GM12872 (cell line): ENCODE data around the gene RNLS.

Source experiments
- TF ChIP-seq, protein P1 (sequence below): IDR thresholded peaks from 3 replicates; pipeline ENCODE4 v1.5.1; 2011; ENCODE audit warnings: low read depth, mild to moderate bottlenecking, low read length, moderate library complexity; ENCODE audit not compliant: insufficient read depth

Gene RNLS

DNA sequence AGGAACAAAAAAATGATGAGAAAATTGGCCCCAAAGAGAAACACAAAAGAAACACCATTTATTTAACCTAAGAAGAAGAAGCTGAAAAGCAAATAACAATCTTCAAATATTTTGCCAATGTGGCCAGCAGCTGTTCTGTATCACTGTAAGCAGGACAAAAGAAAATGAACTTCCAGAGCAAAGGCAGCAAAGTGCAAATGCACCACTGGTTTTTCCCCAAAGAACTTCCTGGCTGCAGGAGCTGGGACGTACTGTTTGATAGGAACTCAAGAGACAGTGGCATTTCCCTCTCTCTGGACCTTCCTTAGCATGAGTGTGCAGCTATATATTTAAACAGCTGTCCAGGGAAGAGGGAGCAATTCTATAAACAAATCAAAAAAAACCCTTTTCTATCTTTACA lies 60.4 kb downstream of the RNLS start:
- TF ChIP-seq, protein P1, sequence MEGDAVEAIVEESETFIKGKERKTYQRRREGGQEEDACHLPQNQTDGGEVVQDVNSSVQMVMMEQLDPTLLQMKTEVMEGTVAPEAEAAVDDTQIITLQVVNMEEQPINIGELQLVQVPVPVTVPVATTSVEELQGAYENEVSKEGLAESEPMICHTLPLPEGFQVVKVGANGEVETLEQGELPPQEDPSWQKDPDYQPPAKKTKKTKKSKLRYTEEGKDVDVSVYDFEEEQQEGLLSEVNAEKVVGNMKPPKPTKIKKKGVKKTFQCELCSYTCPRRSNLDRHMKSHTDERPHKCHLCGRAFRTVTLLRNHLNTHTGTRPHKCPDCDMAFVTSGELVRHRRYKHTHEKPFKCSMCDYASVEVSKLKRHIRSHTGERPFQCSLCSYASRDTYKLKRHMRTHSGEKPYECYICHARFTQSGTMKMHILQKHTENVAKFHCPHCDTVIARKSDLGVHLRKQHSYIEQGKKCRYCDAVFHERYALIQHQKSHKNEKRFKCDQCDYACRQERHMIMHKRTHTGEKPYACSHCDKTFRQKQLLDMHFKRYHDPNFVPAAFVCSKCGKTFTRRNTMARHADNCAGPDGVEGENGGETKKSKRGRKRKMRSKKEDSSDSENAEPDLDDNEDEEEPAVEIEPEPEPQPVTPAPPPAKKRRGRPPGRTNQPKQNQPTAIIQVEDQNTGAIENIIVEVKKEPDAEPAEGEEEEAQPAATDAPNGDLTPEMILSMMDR, result no peak

DNA sequence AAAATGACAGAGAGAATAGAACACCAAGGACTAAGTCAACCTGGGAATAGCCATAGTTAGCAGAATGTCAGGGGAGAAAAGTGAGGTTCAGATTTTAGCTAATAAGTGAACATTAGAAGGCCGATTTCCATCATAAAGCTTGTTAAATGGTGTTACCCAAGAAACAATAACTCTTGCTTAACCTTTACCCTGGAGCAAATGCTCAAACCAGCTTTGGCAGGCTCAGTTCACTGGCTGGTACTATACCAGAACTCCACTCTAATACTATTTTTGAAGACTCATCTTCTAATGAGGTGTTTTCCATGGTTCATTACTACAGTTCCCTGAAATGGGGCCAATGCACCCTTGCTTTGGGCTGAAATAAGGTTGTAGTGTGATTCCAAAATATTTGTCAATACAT lies 61.3 kb downstream of the RNLS start:
- TF ChIP-seq, protein P1, result no peak

DNA sequence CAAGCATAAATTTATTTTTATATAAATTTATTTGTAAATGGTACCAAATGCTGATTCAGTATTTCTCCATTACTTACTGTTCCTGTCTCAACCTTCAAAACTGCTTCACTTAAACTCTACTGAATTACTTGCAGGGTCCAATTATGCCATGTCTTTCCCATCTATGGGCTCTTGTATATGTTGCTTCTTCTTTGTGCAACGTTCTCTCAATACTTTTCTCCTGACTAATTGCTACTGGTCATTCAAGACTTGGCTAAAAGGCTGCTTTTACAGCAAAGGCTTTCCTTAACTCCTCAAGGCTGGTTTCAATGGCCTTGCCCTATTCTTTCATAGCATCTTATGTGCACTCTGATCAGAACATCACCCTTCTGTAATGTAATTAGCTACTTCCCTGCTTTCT lies 67.9 kb downstream of the RNLS start:
- TF ChIP-seq, protein P1, result no peak

DNA sequence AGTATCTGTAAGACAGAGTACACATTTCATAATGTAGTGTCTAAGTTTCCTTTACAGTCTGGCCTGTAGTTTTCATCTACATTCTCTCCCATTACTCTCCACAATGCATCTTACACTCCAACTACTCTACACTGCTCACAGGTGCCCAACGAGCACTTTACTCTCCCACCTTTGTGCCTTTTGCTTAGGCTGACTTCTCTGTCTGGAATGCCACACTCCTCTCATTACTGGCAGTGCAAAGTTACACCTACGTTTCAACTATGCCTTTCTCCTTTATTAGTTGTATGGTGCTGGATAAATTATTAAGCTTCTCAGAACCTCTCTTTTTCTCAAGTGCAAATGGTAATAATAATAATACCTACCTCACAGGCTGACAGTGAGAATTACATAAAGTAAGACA lies 70.5 kb downstream of the RNLS start:
- TF ChIP-seq, protein P1, result no peak

DNA sequence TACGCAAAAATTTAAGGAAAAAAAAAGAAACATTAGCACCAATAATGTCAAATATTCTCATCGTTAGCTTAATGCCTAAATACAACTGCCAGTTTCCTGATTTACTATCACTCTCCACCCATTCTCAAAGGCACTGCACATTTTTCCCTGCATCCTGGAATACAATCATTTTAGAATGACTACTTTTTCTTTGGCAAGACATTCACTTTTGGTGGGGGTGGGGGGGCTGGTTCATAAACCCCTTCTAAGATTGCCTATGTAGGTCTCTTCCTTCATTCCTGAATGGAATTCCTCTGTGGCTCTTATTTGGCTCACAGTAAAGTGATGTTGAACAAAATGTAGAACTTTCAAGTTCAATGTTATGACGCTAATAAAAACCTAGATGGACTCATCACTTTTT lies 74.3 kb downstream of the RNLS start:
- TF ChIP-seq, protein P1, result no peak

DNA sequence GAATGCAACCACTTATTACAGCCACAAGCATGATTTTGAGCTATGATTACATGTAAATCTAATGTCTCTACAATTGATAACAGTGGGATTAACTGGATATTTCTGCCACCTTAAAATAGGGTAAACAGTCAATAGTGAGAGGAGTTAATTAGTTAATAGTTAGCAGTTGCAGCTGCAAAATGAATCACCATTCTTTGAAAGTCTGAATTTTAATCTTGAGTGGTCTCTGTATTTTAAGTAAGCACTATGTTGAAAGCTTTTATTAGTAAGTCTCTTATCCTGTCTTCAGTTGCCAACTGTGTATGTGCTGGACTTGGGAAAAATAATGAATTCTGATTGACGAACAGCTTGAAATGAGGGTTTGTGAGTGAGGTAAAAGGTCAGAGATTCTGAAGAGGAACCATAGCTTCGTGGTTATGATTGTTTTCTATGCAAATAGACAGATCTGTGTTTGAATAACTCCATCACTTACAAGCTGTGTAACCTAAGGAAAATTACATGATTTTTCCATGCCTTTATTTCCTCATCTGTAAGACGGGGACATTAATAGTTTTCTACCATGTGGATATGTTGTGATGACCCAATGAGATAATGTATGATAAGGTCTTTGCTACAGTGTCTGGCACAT lies 75.2 kb downstream of the RNLS start:
- TF ChIP-seq, protein P1, result no peak

DNA sequence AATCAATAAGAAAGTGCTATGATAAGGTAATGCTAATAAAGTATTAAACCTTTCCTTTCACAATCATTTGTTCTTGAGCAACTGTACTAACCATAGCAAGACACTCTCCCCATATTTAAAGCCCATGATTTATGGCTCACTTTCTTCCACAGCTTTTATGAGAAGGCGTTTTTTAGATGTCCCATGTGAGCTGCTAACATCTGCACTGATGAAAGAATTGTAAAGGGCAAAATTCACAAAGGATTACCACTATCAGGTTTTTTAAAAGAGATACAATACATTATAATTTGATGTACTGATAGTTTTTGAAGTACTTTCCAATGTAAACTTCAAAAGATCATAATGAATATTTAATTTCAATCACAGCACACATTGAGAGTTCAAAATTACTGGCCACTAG lies 75.7 kb downstream of the RNLS start:
- TF ChIP-seq, protein P1, result no peak

DNA sequence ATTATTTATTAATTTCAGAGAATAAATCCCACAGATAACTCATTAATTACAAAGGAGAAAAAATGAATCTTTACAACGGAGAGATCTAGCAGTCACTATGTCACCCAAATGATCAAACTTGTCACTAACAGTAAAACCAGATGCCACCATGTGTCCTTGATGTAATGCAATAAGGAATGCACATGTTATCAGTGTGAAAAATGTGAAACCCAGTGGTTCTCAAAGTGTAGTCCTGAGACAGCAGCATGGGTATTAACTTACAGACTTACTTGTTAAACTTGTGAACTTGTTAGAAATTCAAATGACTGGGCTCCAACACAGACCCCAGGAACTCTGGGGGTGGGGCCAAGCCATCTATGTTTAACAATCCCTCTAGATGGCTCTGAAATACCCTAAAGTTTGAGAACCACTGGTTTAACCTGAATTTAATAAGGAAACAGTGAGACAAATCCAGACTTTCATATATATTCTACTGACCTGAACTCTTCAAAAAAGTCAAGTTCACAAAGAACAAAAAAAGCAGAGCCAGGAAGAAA lies 77.4 kb downstream of the RNLS start:
- TF ChIP-seq, protein P1, result no peak
